Superior temporal gyrus (tissue), 1 donor: ENCODE results near the gene ZSCAN20.

Experiments
- DNase-seq: peaks from one replicate; pipeline ENCODE4 v3.0.0-alpha.2; 2016; ENCODE audit errors: extremely low spot score

Gene ZSCAN20

DNA sequence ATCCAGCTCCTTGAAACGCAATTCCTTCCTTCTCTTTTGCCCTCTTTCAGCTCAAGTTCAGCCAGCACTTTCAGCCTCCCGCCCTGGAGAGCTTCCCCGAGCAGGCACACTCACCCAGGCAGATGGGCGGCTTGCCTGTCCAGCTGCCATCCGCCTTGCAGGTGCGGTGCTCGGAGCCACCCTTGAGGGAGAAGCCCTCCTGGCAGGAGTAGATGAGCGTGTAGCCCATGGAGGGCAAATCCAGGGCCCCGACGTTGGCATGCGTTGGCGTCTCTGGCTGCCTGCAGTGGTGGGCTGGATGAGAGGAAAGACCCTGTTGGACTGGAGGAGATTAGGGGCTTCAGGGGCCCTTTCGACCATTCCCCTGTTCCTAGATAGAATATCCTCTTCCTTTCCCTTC lies 60.5 kb downstream of the ZSCAN20 start:
- DNase-seq, result no peak

- no peak for DNase-seq
Observed at GRCh38 chr1:33535334-33535733, 62.9 kb downstream of the ZSCAN20 start.

DNA sequence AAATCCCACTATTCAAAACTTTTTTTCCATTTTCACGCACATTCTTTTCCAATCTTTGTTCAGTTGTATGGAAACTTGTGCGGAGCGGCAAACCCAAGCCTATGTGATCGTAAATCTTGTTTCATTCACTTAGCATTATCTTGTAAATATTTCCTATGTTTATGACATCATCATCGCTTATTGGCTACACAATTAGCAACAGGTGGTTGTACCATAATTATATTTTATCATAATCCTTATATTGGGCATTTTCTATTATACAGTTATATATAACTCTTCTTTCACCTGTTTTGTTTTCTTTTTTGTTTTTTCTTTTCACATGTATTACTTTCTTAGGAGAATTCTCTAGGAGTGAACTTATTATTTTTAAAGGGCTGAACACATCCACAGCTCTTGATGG lies 65.4 kb downstream of the ZSCAN20 start:
- DNase-seq, result no peak

- no peak for DNase-seq
Observed at GRCh38 chr1:33541966-33542365, 69.5 kb downstream of the ZSCAN20 start.
